GM20000 (cell line): Measurements from ENCODE around the gene SLC38A8.

ENCODE experiments used
- DNase-seq: peaks from one replicate; pipeline ENCODE4 v3.0.0; 2012; ENCODE audit warnings: low spot score
- CTCF ChIP-seq: IDR thresholded peaks from 2 replicates; pipeline ENCODE4 v1.5.1; 2012; ENCODE audit warnings: mild to moderate bottlenecking, control low read depth; ENCODE audit errors: extremely low read depth, missing control alignments

Gene SLC38A8

GRCh38 chr16:84061236-84061819 lies 18.7 kb upstream of the SLC38A8 start:
- DNase-seq, result no peak
- no peak for TF ChIP-seq CTCF

- TF ChIP-seq CTCF, result no peak
- no peak for DNase-seq
These were observed 17.6 kb upstream of the SLC38A8 start for GRCh38 chr16:84059946-84060901.

- no peak for DNase-seq
These were observed 16.5 kb upstream of the SLC38A8 start for GRCh38 chr16:84059111-84059510.

GRCh38 chr16:84058664-84059063 lies 16.1 kb upstream of the SLC38A8 start:
- no peak for TF ChIP-seq CTCF
- DNase-seq, result no peak

More at GRCh38 chr16:84059111-84059510, 16.5 kb upstream of the SLC38A8 start:
- TF ChIP-seq CTCF, result no peak

GRCh38 chr16:84058211-84058610 lies 15.6 kb upstream of the SLC38A8 start:
- no peak for DNase-seq
- TF ChIP-seq CTCF, result no peak

- no peak for TF ChIP-seq CTCF
- no peak for DNase-seq
These were observed 14.3 kb upstream of the SLC38A8 start for GRCh38 chr16:84056933-84057332.

GRCh38 chr16:84055801-84056634 lies 13.4 kb upstream of the SLC38A8 start:
- no peak for DNase-seq

More at GRCh38 chr16:84055801-84056634, 13.4 kb upstream of the SLC38A8 start:
- TF ChIP-seq CTCF, result no peak
